SKM-1 treated with dmso at 0.1 percent for 144 hours (cell line): ENCODE results near the gene ALDOB.

Experiments used
- DNase-seq: peaks from one replicate; lab custom pipeline; 2025; ENCODE audit not compliant: unreplicated experiment; lab: John Stamatoyannopoulos, UW

ALDOB gene

DNA sequence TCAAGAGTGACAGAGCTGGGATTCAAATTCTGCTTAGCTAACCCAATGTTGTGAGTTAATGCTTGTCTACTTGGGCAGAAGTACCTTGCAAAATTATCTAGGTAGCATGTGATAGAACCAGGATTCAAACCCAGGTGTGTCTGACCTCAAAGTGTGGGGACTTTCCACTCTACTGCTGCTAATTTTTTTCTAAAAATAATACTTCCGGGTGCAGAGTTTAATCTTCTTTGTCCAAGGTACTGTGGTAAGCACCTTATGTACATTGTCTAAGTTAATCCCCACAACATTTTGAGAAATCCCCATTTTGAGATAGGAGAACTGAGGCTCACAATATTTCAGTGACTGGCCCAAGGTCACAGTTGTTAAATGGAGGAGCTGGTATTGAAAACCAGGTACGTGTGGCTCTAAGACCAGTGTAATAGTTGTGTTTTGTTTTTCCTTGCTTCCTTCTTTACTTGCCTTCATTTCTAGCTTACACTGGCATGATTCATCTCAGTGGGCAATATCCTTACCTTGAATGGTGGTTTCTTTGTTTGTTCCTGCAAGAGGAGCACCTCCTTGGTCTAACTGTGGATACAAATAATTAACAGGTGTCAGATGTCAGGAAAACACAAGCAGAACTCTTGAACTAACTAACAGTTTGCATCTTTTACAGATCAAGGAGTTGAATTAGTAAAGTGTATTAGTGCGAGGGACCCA is 7.5 kb downstream of the ALDOB start:
- DNase-seq = no peak

DNA sequence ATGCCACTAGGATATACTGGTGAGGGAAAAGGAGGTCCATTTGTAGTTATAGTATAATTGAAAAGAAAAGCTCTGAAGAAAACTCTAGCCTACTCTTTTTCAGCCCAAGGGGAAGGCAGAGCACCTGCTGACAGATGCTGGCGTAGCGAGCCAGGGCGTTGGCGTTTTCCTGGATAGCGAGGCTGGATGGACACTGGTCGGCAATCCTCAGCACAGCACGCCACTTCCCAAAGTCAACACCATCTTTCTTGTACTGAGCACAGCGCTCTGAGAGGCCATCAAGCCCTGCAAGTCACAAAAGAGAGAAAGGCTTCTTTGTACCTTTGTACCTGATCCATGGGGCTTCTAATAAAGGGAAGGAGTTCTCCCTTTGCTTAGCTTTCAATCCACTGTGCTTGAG is 8.2 kb downstream of the ALDOB start:
- DNase-seq = no peak

DNA sequence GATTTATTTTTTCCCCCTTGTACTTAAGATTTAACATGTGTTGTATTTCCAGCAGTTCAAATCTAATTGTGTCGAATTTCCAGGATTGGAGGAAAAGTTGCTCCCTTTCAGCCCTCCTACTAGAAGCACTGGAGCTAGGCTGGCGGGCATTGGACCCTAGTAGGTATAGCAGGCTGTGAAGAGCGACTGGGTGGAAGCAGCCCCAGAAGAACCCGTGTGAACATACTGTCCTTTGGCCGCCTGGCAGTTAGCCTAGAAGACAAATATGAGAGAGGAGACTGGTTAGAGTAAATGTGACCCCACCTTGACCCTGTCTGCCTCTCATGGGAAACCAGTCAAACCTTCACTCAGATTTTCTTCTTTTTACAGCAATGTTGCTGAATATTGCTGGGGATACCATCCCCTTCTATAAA is 13.9 kb downstream of the ALDOB start:
- DNase-seq = no peak

DNA sequence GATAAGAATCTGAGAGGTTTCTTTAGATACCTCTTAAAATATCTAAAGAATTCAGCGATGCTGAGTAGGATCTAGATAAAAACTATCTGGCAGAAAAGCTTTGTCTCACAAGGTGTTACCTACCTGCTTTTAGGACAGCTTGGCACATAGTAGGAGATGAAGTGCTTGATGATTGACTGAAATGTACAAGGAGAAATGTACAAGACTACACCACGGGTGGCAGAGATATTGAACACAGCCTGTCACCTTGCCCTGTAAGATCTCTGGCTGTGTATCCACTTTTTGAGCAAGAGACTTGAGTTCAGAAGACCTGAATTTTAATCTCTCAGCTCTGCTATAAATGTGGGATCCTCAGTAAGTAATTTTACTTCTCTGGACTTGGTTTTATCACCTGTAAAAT is 15.7 kb downstream of the ALDOB start:
- no peak for DNase-seq

DNA sequence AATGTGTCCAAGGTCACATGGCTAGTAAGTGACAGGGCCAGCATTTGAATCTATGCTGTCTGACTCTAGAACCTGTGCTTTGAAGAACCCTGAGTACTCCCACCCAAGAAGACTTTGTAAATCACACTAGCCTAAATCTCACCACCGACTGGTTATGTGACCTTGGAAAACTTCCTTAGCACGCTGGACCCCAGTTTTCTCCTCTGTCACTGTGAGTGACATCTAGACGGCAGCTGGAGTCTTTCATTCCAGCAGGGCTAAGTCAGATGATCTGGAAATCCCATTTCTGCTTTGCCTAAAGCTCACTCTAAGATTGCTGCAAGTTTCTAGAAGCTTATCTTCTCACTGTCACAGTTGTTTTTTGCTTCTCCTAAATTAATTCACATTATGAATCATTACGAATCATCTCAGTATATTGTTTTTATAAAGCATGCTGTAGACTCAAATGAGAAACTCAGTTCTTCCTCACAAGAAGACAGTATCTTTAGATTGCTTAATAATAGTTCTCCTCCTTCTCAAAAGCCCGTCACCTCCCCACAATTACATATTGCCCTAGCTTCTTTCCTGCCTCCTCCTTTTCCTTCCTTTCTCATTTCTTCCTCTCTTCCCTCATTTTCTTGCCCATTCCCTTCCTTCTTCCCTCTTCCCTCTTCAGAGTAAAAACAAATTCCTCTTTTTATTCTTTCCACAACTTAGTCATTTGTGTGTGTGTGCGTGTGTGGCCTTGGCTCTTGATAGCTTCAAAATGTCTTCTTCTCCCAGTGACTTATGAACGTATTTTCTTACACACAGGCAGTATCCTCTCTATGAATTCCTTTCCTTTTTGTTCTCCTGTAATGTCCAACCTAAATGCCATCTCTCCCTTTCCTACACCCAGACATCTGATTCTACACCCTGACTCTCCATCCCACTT is 16.8 kb downstream of the ALDOB start:
- DNase-seq = no peak

DNA sequence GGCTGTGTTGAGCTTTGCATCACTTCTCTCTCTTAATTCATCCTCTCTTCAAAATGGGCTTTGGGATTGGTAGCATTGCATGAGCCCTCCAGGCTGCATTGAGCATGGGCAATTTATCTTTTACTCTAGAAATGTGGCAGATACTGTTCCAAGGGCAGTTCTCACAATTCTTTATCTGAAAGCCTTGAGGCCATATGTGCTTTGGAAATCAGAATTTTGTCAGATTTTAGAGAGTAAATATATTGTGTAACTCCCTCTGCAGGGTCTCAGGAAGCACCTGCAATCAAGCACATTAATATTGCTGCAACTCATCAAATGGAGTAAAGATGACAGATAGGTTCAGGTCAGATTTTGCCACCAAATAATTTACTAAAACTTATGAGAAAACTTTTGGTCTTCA is 17.6 kb downstream of the ALDOB start:
- no peak for DNase-seq

DNA sequence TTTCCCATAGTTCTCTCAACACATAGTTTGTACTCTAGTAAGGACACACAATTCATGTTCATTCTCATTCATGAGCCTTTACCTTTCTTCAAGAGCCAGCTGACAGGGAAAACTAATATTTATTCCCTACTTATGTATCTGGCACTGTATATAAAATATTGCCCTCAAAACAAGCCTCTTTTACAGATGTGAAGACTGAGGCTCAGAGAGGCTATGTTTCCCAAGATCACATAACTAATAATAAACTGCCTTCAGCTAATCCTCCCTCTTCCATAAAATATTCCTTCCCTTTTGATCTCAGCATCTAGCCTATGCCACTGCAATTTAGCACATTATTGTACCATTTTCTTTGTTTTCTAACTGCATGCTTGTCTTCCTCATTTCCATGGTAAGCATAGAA is 18.2 kb downstream of the ALDOB start:
- DNase-seq = no peak

DNA sequence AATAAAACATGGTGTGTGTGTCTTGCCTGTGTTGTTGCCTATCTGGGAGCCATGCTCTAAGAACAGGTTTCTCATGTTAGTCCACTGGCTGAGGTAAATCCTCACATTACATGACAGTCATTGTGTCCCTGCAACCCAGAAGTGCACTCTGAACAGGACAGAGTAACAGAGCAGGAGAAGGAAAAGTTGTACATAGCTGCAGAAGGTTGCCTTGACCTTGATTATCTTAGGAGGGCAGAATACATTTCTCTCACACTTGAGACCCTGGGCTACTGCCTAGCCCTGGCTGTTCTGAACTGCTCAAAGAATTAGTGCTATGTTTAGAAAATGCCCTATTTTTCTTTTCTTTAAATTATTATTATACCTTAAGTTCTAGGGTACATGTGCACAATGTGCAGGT is 20.0 kb downstream of the ALDOB start:
- DNase-seq = no peak

DNA sequence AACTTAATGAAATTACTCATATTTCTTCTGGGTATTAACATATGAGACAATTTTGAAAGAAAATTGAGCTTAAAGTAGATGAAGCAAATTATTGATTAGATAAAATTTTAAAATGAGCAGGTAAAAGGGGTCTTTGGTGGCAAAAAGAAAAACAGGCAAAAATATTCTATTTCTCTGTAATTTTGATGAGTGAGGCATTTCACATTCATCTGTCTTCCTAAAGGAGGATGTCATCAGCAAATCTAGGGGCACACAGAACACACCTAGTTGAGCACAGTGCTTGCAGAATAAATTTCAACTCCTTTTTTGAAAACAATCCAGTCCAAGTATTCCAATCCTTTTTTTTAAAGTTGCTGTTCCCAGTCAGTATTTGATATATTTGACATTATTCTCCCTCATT is 20.7 kb downstream of the ALDOB start:
- no peak for DNase-seq

DNA sequence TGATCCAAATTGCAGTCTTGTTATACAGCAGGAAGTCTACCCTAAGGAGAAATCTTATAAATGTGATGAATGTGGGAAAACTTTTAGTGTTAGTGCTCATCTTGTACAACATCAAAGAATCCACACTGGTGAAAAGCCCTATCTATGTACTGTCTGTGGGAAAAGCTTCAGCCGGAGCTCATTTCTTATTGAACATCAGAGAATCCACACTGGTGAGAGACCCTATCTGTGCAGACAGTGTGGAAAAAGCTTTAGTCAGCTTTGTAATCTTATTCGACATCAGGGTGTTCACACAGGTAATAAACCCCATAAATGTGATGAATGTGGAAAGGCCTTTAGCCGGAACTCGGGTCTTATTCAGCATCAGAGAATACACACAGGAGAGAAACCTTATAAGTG is 26.5 kb downstream of the ALDOB start:
- DNase-seq = no peak

DNA sequence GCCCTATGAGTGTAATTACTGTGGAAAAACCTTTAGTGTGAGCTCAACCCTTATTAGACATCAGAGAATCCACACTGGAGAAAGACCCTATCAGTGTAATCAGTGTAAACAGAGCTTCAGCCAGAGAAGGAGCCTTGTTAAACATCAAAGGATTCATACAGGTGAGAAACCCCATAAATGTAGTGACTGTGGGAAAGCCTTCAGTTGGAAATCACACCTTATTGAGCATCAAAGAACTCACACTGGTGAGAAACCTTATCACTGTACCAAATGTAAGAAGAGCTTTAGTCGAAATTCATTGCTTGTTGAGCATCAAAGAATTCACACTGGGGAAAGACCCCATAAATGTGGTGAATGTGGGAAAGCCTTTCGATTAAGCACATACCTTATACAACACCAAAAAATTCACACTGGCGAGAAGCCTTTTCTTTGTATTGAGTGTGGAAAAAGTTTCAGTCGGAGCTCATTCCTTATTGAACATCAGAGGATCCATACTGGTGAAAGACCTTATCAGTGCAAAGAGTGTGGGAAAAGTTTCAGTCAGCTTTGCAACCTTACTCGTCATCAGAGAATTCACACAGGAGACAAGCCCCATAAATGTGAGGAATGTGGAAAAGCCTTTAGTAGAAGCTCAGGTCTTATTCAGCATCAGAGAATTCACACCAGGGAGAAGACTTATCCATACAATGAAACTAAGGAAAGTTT is 27.0 kb downstream of the ALDOB start:
- DNase-seq = no peak

DNA sequence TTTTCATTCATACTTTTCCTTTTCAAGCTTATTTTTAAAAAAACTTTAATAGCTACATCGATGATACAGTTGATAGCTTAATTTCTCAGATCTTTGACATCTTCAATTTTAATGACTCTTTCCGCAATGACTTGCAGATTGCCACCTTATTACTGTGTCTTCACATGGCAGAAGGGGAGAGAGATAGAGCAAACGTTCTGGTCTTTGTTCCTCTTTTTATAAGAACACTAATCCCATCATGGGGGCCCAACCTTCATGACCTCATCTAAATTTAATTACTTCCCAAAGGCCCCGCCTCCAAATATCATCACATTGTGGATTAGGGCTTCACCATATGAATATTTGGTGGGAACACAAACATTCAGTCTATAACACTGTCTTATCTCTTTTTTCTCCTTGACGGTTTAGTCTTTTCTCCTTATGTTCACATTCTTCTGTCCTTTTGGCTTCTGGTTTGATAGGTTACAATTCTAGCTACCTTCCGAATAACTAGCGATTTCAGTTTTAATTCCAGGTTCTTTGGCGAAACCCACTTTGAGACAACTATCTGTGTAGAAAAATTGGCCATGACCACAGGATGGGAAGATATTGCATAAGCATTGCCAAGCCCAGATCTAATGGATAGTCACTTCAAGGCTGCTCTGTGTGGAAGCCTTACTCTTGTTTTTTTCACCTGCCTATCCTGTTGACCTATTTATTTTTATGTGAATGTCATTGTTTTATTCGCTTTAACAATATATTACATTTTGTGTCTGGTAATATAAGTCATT is 31.9 kb downstream of the ALDOB start:
- DNase-seq = no peak

DNA sequence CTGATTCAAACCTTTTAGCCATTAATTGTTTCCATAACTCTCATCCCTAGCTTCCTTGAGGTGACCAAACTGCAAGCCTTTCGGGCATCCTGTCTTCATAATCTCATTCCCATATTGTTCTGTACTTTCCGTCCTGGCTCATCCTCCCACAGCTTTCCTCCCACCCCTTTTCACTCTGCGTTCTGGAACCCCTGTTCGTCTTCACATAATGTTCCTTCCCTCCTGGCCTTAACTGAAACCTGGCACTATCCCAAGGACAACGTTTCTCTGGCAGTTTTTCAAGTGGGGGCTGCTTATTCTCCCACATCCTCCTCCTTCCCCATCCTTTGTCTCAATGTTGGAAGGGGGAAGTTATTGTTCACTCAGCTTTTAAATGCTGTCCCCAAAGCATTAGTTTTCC is 35.5 kb downstream of the ALDOB start:
- no peak for DNase-seq

DNA sequence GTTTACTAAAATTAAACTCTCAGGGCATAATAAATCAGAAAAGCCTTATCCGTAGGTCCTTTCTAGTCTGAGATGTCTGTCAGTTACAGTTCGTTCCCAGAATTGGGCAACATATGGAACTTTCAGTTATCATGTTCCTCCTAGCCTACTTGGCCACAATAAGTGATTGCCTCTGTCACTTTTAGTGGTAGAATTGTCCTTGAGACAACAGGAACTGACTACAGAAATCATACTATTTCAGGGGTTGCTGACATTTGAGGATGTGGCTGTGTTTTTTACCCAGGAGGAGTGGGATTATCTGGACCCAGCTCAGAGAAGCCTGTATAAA is 36.0 kb downstream of the ALDOB start:
- no peak for DNase-seq

DNA sequence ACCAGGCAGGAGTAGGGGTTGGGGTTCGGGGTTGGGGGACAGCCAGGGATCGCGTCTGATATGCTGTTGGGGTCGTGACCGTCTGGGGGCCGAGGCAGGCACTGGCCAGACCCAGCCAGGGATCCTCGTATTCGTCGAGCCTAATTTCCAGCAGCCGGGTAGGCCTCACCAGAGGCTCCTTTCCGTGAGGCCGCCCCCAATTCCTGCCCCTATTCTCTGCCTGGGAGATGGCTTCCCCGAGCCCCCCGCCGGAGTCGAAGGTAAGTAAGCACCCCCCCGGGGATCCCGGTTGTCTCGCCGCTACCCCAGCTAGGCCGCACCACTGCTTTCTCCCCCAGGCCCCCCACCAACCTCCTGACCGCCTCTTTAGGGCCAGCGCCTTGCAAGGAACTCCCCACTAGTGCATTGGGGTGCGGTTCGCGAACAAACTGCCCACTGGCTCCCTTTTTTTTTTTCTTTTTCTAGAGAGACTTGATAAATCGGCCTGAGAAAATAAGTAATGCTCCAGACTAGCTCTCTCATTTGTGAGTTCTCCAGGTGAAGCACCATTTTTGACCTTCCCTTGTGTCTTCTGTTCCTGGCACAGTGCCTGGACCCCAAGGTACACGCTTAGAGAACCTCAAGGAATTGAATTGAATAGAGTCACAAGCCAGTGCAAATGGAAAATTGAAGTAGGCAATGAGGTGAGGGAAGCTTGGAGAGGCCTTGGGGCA is 36.5 kb downstream of the ALDOB start:
- DNase-seq = no peak

DNA sequence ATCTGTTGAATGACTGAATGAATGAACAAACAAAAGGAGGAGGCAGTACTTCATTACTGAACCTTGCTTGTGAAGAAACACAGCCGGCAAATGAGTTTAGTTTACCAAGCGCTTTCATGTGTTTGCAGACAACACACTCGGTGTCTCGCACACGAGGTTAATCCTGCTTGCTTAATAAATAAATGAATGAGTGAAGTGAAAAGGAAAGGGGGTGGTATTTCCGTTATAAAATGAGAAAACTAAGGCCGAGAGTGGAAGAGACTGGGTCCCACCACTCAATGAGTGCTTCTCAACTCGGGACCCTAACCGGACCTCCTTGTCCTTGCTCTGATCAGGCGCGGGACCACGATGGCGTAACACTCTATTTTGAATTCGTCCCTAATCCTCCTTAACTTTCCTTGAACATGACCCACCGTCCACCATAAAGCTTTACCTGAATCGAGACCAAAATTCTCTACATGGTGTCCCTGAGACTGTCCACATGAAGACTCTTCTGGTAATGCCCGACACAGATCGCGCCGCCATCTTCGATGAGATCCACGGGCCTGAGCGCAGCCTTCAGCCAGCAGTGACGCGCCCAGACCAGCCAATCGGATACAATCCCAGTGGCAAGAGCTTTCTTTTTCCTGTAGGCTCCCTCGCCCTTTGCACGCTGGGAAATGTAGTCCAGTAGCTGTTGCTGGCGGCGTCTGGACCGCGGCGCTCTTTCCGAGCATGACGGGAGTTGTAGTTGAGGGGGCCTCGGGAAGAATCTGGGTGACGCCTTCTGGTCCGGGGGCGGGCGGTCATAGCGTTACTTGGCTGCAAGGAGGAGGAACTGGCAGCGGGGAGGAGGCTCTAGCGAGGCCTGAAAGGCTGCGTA is 37.3 kb downstream of the ALDOB start, which contains the start of the genes MRPL50 and ZNF189:
Gene MRPL50 (minus strand): TSS at position 551 of the 862 bp plus-strand sequence. CDS start 26 bp downstream, at position 525.
Gene ZNF189 (plus strand): TSS at position 784 of the 862 bp plus-strand sequence. CDS start 306 bp downstream, outside the sequence.
- DNase-seq = peak; percentile 90

DNA sequence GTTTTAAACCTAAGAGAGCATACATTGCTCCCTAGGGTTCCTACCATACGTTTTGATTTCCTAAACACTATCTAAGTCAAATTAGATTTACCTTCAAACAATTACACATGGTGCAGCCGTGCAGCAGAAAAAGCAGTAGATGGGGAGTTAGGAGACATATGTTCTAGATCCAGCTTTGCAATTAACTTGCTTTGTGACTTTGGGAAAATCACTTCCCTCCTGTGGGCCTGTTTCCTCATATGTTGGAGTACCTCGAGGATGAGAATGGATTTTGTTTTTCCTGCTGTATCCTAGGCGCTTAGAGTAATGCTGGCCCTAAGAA is 37.9 kb downstream of the ALDOB start:
- no peak for DNase-seq

DNA sequence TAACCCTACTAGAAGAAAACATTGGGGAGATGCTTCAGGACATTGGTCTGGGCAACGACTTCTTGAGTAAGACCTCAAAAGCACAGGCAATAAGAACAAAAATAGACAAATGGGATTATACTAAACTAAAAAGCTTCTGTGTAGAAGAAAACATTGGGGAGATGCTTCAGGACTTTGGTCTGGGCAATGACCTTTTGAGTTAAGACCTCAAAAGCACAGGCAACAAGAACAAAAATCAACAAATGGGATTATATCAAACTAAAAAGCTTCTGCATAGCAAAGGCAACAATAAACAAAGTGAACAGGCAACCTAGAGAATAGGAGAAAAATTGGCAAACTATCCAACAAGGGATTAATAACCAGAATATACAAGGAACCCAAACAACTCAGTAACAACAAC is 40.9 kb downstream of the ALDOB start:
- no peak for DNase-seq

DNA sequence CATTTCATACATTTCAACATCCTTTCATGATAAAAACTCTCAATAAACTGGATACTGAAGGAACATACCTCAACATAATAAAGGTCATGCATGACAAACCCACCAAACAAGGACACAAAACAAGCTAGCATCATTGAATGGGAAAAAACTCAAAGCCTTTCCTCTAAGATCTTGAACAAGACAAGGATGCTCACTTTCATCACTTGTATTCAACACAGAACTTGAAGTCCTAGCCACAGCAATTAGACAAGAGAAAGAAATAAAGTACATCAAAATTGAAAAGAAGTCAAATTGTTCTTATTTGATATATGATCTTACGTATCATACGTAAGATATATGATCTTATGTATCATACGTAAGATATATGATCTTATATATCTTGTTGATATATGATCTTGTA is 42.4 kb downstream of the ALDOB start:
- no peak for DNase-seq
